Hepatocyte (in vitro differentiated cells): ENCODE measurements around the gene C1QL4. TPM values are rescaled to one million over a fixed set of nuclear protein-coding genes. Genes with fewer than 3 reads are reported as not detected.

Experiments used
- DNase-seq: peaks from one replicate; pipeline ENCODE4 v3.0.0-alpha.2; 2016; ENCODE audit warnings: low spot score
- H2AFZ ChIP-seq: fragments of 200-600 bp; sonication (generic); 2 replicates; pipeline ENCODE4 v1.6.0; 2016; ENCODE audit warnings: antibody characterized with exemption, mild to moderate bottlenecking
- H3K27ac ChIP-seq: fragments of 200-600 bp; sonication (generic); 2 replicates; pipeline ENCODE4 v1.5.1; 2016; ENCODE audit warnings: mild to moderate bottlenecking
- H3K27me3 ChIP-seq: fragments of 200-600 bp; sonication (generic); 2 replicates; pipeline ENCODE4 v1.6.1; 2016
- H3K36me3 ChIP-seq: fragments of 200-600 bp; sonication (generic); replicated peaks from 2 replicates; pipeline ENCODE4 v1.5.1; 2016; ENCODE audit warnings: low read depth; ENCODE audit not compliant: insufficient read depth
- H3K4me1 ChIP-seq: fragments of 200-600 bp; sonication (generic); 2 replicates; pipeline ENCODE4 v1.5.1; 2016; ENCODE audit warnings: mild to moderate bottlenecking, moderate library complexity; ENCODE audit not compliant: insufficient read depth
- H3K4me2 ChIP-seq: fragments of 200-600 bp; sonication (generic); 2 replicates; pipeline ENCODE4 v1.6.0; 2016
- H3K4me3 ChIP-seq: fragments of 200-600 bp; sonication (generic); 2 replicates; pipeline ENCODE4 v1.5.1; 2016; ENCODE audit warnings: mild to moderate bottlenecking
- H3K79me2 ChIP-seq: fragments of 200-600 bp; sonication (generic); 2 replicates; pipeline ENCODE4 v1.6.0; 2017; ENCODE audit warnings: mild to moderate bottlenecking
- H3K9me2 ChIP-seq: fragments of 200-600 bp; sonication (generic); replicated peaks from 2 replicates; pipeline ENCODE4 v1.6.0; 2017; ENCODE audit warnings: mild to moderate bottlenecking; ENCODE audit not compliant: insufficient read depth
- H3K9me3 ChIP-seq: fragments of 200-600 bp; sonication (generic); 2 replicates; pipeline ENCODE4 v1.5.1; 2016; ENCODE audit warnings: low read depth, mild to moderate bottlenecking
- H4K20me1 ChIP-seq: fragments of 200-600 bp; sonication (generic); 2 replicates; pipeline ENCODE4 v1.6.0; 2016; ENCODE audit warnings: mild to moderate bottlenecking; ENCODE audit not compliant: insufficient read depth, poor library complexity, severe bottlenecking
- EZH2 ChIP-seq: fragments of 200-600 bp; sonication (generic); IDR thresholded peaks from 2 replicates; pipeline ENCODE4 v1.6.1; 2016; ENCODE audit warnings: antibody characterized with exemption, mild to moderate bottlenecking, borderline replicate concordance
- EZH2phosphoT487 ChIP-seq: fragments of 200-600 bp; sonication (generic); IDR thresholded peaks from one replicate; pipeline ENCODE4 v1.6.1; 2018; ENCODE audit warnings: antibody characterized with exemption, mild to moderate bottlenecking, low read depth, moderate library complexity; ENCODE audit not compliant: unreplicated experiment, severe bottlenecking
- WGBS: methylation state at CpG from one replicate; pipeline ENCODE4 v1.1.6; 2016; ENCODE audit warnings: low lambda C conversion rate; ENCODE audit errors: missing lambda C conversion rate; 5-methylcytosine and 5-hydroxymethylcytosine counted together
- polyA plus RNA-seq: library from polyadenylated mRNA; unstranded; fragments of >200 nt; fragmentation: Nextera tagmentation; extraction: Ambion mirVana; gene quantifications from 2 replicates; pipeline ENCODE4 v1.2.1, GENCODE V29; 2016
- total RNA-seq: library from RNA; depleted of rRNA; stranded (reverse); fragments of >200 nt; gene quantifications from 2 replicates; pipeline ENCODE4 v1.2.3, GENCODE V29; 2014
- TF ChIP-seq, protein P1 (sequence below): fragments of 200-600 bp; sonication (generic); IDR thresholded peaks from 2 replicates; pipeline ENCODE4 v1.5.1; 2016; ENCODE audit warnings: antibody characterized with exemption, mild to moderate bottlenecking; ENCODE audit not compliant: poor library complexity

C1QL4 gene
- total and polyA plus RNA-seq, 2 experiments from 2014 or later = not detected

- WGBS = 87% methylated on average over 2 of the region's 2 CpGs
- TF ChIP-seq, protein P1, sequence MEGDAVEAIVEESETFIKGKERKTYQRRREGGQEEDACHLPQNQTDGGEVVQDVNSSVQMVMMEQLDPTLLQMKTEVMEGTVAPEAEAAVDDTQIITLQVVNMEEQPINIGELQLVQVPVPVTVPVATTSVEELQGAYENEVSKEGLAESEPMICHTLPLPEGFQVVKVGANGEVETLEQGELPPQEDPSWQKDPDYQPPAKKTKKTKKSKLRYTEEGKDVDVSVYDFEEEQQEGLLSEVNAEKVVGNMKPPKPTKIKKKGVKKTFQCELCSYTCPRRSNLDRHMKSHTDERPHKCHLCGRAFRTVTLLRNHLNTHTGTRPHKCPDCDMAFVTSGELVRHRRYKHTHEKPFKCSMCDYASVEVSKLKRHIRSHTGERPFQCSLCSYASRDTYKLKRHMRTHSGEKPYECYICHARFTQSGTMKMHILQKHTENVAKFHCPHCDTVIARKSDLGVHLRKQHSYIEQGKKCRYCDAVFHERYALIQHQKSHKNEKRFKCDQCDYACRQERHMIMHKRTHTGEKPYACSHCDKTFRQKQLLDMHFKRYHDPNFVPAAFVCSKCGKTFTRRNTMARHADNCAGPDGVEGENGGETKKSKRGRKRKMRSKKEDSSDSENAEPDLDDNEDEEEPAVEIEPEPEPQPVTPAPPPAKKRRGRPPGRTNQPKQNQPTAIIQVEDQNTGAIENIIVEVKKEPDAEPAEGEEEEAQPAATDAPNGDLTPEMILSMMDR = no peak
- TF ChIP-seq EZH2phosphoT487 = no peak
- TF ChIP-seq EZH2 = no peak
These were observed 15.4 kb upstream of the C1QL4 start for GRCh38 chr12:49352351-49352750.

GRCh38 chr12:49349266-49349665, 12.3 kb upstream of the C1QL4 start:
- Histone ChIP-seq H4K20me1 (no peaks in the 10 kb centered on the region), H3K27ac (no peak overlapping the region), H3K4me2 (peak overlapping the region; percentile 99), H3K9me2 (no peaks in the 10 kb centered on the region), H3K27me3 (peaks cover 31% of the 10 kb centered on the region), H2AFZ (no peak overlapping the region), H3K36me3 (no peaks in the 10 kb centered on the region), H3K9me3 (no peaks in the 10 kb centered on the region), H3K4me3 (no peak overlapping the region), H3K4me1 (peaks cover 39% of the 10 kb centered on the region), H3K79me2 (peaks cover 11% of the 10 kb centered on the region)
- no peak for DNase-seq
- no peak for TF ChIP-seq EZH2
- TF ChIP-seq, protein P1 = no peak
- no peak for TF ChIP-seq EZH2phosphoT487
- 98% methylated on average over 11 of the region's 11 CpGs for WGBS

More at GRCh38 chr12:49352351-49352750, 15.4 kb upstream of the C1QL4 start:
- Histone ChIP-seq H3K4me2 (no peak overlapping the region), H3K36me3 (no peaks in the 10 kb centered on the region), H3K9me2 (no peaks in the 10 kb centered on the region), H3K79me2 (peaks cover 11% of the 10 kb centered on the region), H3K27ac (no peak overlapping the region), H3K9me3 (no peaks in the 10 kb centered on the region), H2AFZ (no peak overlapping the region), H3K27me3 (peaks cover under 1% of the 10 kb centered on the region), H3K4me1 (peaks cover 12% of the 10 kb centered on the region), H3K4me3 (no peak overlapping the region), H4K20me1 (no peaks in the 10 kb centered on the region)
- no peak for DNase-seq

DNA sequence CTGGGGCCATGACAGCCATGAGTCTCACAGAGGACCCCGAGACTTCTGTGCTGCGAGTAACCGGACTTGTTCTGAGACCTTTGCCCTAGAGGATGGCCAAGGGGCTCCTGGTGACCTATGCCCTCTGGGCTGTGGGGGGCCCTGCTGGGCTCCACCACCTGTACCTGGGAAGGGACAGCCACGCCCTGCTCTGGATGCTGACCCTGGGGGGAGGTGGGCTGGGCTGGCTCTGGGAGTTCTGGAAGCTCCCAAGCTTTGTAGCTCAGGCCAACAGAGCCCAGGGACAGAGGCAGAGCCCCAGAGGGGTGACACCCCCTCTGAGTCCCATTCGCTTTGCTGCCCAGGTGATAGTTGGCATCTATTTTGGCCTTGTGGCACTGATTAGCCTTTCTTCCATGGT, 11.8 kb upstream of the C1QL4 start:
- DNase-seq = no peak
- H2AFZ ChIP-seq = no peak overlapping the region
- H3K9me3 ChIP-seq = no peaks in the 10 kb centered on the region
- 88% methylated on average over 5 of the region's 5 CpGs for WGBS
- H3K9me2 ChIP-seq = no peaks in the 10 kb centered on the region
- H3K4me1 ChIP-seq = peaks cover 39% of the 10 kb centered on the region
- H3K27me3 ChIP-seq = peaks cover 35% of the 10 kb centered on the region
- peak overlapping the region; percentile 99 for H3K4me2 ChIP-seq
- H3K4me3 ChIP-seq = no peak overlapping the region
- TF ChIP-seq EZH2 (no peak), EZH2phosphoT487 (no peak)
- TF ChIP-seq, protein P1 = no peak
- no peaks in the 10 kb centered on the region for H4K20me1 ChIP-seq
- peak overlapping the region; percentile 76 for H3K27ac ChIP-seq
- peaks cover 11% of the 10 kb centered on the region for H3K79me2 ChIP-seq
- H3K36me3 ChIP-seq = no peaks in the 10 kb centered on the region
